Vein endothelial cell (primary cell): ENCODE results near the gene NPL. TPM values are rescaled to one million over a fixed set of nuclear protein-coding genes. Genes with fewer than 3 reads are reported as not detected.

Source experiments
- total RNA-seq: library from RNA; depleted of rRNA; stranded (reverse); fragments of >200 nt; gene quantifications from 2 replicates; pipeline ENCODE4 v1.2.3, GENCODE V29; 2012

NPL gene, protein sequence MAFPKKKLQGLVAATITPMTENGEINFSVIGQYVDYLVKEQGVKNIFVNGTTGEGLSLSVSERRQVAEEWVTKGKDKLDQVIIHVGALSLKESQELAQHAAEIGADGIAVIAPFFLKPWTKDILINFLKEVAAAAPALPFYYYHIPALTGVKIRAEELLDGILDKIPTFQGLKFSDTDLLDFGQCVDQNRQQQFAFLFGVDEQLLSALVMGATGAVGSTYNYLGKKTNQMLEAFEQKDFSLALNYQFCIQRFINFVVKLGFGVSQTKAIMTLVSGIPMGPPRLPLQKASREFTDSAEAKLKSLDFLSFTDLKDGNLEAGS
- 1.3 and 2.2 TPM in 2 replicates for total RNA-seq

DNA sequence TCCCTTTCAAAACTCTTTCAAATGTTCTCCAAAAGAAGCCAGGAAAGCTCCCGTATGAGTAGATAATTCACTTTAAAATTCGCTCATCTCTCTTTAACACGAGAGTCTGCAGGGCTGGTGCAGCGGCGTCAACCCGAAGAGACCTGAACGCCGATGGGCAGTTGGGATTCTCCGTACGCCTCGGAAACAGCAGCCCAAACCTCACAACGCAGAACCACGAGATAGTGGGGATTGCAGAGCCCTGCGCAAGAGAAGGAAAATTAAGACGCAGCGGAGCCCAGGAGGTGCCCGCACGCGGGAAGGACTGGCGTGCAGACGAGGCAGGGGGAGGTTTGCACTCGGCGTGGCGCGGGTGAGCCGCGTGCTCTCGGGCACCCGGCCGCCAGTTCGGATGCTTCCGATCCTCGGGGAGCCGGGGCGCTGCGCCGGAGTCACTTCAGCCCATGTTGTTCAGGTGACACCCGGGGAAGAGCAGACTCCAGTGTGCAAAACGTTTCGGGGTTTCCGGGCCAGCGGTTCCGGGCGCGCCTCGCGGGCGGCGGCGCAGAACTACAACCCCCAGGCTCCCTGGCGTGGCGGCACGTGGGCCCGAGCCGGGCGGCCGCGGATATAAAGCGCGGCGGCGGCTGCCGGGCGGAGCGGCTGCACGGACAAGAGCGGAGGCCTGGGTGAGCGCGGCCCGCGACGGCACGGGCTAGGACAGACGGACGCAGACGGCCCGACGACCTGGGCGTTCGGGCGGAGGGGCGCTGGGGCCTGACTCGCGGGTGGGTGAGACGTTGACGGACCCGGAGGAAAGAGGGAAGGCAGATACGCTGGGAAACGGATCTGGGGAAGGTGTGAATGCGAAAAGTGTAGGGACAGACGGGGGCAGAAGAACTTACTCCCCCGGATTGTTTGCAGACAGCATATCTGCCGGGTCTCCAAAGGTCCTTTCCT is at the start of gene NPL:
NPL (plus strand) TSS at position 636 of the 939 bp plus-strand sequence. CDS start 4,599 bp downstream, outside the sequence.

GRCh38 chr1:182839209-182840066 is 49.9 kb downstream of the NPL start, which contains the start of gene DHX9:
Gene DHX9, plus strand, starts transcription at chr1:182839347. Its CDS starts 3,220 bp downstream, at chr1:182842567.

Other genes starting within 250 kb of the NPL start
- 1.3 and 1.7 TPM in 2 replicates for gene RNASEL, start 200.5 kb upstream of the NPL start, total RNA-seq
- gene RGS16, start 185.4 kb upstream of the NPL start, total RNA-seq = 0.19 and 0.33 TPM in 2 replicates
- gene RGS8, start 105.2 kb upstream of the NPL start, total RNA-seq = not detected in 2 replicates
- 135 and 217 TPM in 2 replicates for gene DHX9, start 49.6 kb downstream of the NPL start, total RNA-seq
- gene SHCBP1L, start 163.4 kb downstream of the NPL start, total RNA-seq = 0.33 TPM in 1 of 2 replicates, not detected in the other
- 561 and 607 TPM in 2 replicates for gene LAMC1, start 233.6 kb downstream of the NPL start, total RNA-seq